Measurements from ENCODE around the gene SLC23A2.
"Not testable (repeated sequence)": the region's sequence is repeated elsewhere in the genome, so short reads cannot be mapped to it uniquely, and the experiment has no call there.

SLC23A2 gene

GRCh38 chr20:5031701-5032100 is 30.4 kb upstream of the SLC23A2 start:
- H3K36me3 ChIP-seq (ENCODE audit: insufficient read depth, low read length); H3K9ac ChIP-seq (ENCODE audit: low read depth, low read length); H3K9me3 ChIP-seq (ENCODE audit: insufficient read depth, low read depth, low read length); H3K27me3 ChIP-seq (ENCODE audit: insufficient read depth, low read length); H3K4me3 ChIP-seq (ENCODE audit: low read length); H3K27ac ChIP-seq (ENCODE audit: low read depth, low read length); H3K4me1 ChIP-seq (ENCODE audit: insufficient read depth, low read length): not testable (repeated sequence)
- 95% methylated on average over 10 of the region's 10 CpGs for WGBS

- no peaks in the 10 kb centered on the region for H3K36me3 ChIP-seq (ENCODE audit: insufficient read depth, low read length)
- H3K9ac ChIP-seq (ENCODE audit: low read depth, low read length): no peak overlapping the region
- no peak overlapping the region for H3K4me3 ChIP-seq (ENCODE audit: low read length)
- no peaks in the 10 kb centered on the region for H3K9me3 ChIP-seq (ENCODE audit: insufficient read depth, low read depth, low read length)
- no peaks in the 10 kb centered on the region for H3K27me3 ChIP-seq (ENCODE audit: insufficient read depth, low read length)
- WGBS: 89% methylated on average over 10 of the region's 10 CpGs
- H3K27ac ChIP-seq (ENCODE audit: low read depth, low read length): no peak overlapping the region
- no peaks in the 10 kb centered on the region for H3K4me1 ChIP-seq (ENCODE audit: insufficient read depth, low read length)
Observed at GRCh38 chr20:5031206-5031557, 29.9 kb upstream of the SLC23A2 start.

GRCh38 chr20:5030348-5031205 is 29.3 kb upstream of the SLC23A2 start:
- no peaks in the 10 kb centered on the region for H3K27me3 ChIP-seq (ENCODE audit: insufficient read depth, low read length)
- 89% methylated on average over 10 of the region's 10 CpGs for WGBS
- no peaks in the 10 kb centered on the region for H3K36me3 ChIP-seq (ENCODE audit: insufficient read depth, low read length)
- H3K27ac ChIP-seq (ENCODE audit: low read depth, low read length): no peak overlapping the region
- H3K9me3 ChIP-seq (ENCODE audit: insufficient read depth, low read depth, low read length): no peaks in the 10 kb centered on the region
- no peaks in the 10 kb centered on the region for H3K4me1 ChIP-seq (ENCODE audit: insufficient read depth, low read length)
- no peak overlapping the region for H3K9ac ChIP-seq (ENCODE audit: low read depth, low read length)
- H3K4me3 ChIP-seq (ENCODE audit: low read length): no peak overlapping the region

GRCh38 chr20:5028258-5029059 is 27.1 kb upstream of the SLC23A2 start:
- not testable (repeated sequence) for H3K27me3 ChIP-seq (ENCODE audit: insufficient read depth, low read length); H3K4me1 ChIP-seq (ENCODE audit: insufficient read depth, low read length); H3K4me3 ChIP-seq (ENCODE audit: low read length); H3K27ac ChIP-seq (ENCODE audit: low read depth, low read length); H3K9ac ChIP-seq (ENCODE audit: low read depth, low read length); H3K9me3 ChIP-seq (ENCODE audit: insufficient read depth, low read depth, low read length); H3K36me3 ChIP-seq (ENCODE audit: insufficient read depth, low read length)
- WGBS: 98% methylated on average over 3 of the region's 4 CpGs

GRCh38 chr20:5024982-5025381 is 23.7 kb upstream of the SLC23A2 start:
- no peak overlapping the region for H3K9ac ChIP-seq (ENCODE audit: low read depth, low read length)
- no peak overlapping the region for H3K4me3 ChIP-seq (ENCODE audit: low read length)
- 100% methylated on average over 1 of the region's 4 CpGs for WGBS
- H3K4me1 ChIP-seq (ENCODE audit: insufficient read depth, low read length): no peaks in the 10 kb centered on the region
- H3K9me3 ChIP-seq (ENCODE audit: insufficient read depth, low read depth, low read length): no peaks in the 10 kb centered on the region
- H3K27ac ChIP-seq (ENCODE audit: low read depth, low read length): no peak overlapping the region
- no peaks in the 10 kb centered on the region for H3K27me3 ChIP-seq (ENCODE audit: insufficient read depth, low read length)
- no peaks in the 10 kb centered on the region for H3K36me3 ChIP-seq (ENCODE audit: insufficient read depth, low read length)

GRCh38 chr20:5024103-5024502 is 22.8 kb upstream of the SLC23A2 start:
- Histone ChIP-seq H3K27ac (ENCODE audit: low read depth, low read length) (no peak overlapping the region), H3K9me3 (ENCODE audit: insufficient read depth, low read depth, low read length) (no peaks in the 10 kb centered on the region), H3K27me3 (ENCODE audit: insufficient read depth, low read length) (no peaks in the 10 kb centered on the region), H3K4me1 (ENCODE audit: insufficient read depth, low read length) (no peaks in the 10 kb centered on the region), H3K9ac (ENCODE audit: low read depth, low read length) (no peak overlapping the region), H3K36me3 (ENCODE audit: insufficient read depth, low read length) (no peaks in the 10 kb centered on the region), H3K4me3 (ENCODE audit: low read length) (no peak overlapping the region)
- WGBS: 94% methylated on average over 6 of the region's 6 CpGs

- not testable (repeated sequence) for H3K27me3 ChIP-seq (ENCODE audit: insufficient read depth, low read length); H3K4me3 ChIP-seq (ENCODE audit: low read length); H3K27ac ChIP-seq (ENCODE audit: low read depth, low read length); H3K9ac ChIP-seq (ENCODE audit: low read depth, low read length); H3K9me3 ChIP-seq (ENCODE audit: insufficient read depth, low read depth, low read length); H3K4me1 ChIP-seq (ENCODE audit: insufficient read depth, low read length); H3K36me3 ChIP-seq (ENCODE audit: insufficient read depth, low read length)
- 100% methylated on average over 3 of the region's 4 CpGs for WGBS
Observed at GRCh38 chr20:5023171-5023570, 21.9 kb upstream of the SLC23A2 start.

- Histone ChIP-seq H3K4me3 (ENCODE audit: low read length) (no peak overlapping the region), H3K27ac (ENCODE audit: low read depth, low read length) (no peak overlapping the region), H3K27me3 (ENCODE audit: insufficient read depth, low read length) (no peaks in the 10 kb centered on the region), H3K36me3 (ENCODE audit: insufficient read depth, low read length) (no peaks in the 10 kb centered on the region), H3K9me3 (ENCODE audit: insufficient read depth, low read depth, low read length) (no peaks in the 10 kb centered on the region), H3K4me1 (ENCODE audit: insufficient read depth, low read length) (no peaks in the 10 kb centered on the region), H3K9ac (ENCODE audit: low read depth, low read length) (no peak overlapping the region)
- 95% methylated on average over 5 of the region's 5 CpGs for WGBS
Observed at GRCh38 chr20:5020760-5021159, 19.4 kb upstream of the SLC23A2 start.

- 89% methylated on average over 7 of the region's 8 CpGs for WGBS
- Histone ChIP-seq H3K27ac (ENCODE audit: low read depth, low read length) (no peak overlapping the region), H3K9me3 (ENCODE audit: insufficient read depth, low read depth, low read length) (no peaks in the 10 kb centered on the region), H3K9ac (ENCODE audit: low read depth, low read length) (no peak overlapping the region), H3K4me3 (ENCODE audit: low read length) (no peak overlapping the region), H3K36me3 (ENCODE audit: insufficient read depth, low read length) (no peaks in the 10 kb centered on the region), H3K27me3 (ENCODE audit: insufficient read depth, low read length) (no peaks in the 10 kb centered on the region), H3K4me1 (ENCODE audit: insufficient read depth, low read length) (no peaks in the 10 kb centered on the region)
Observed at GRCh38 chr20:5013682-5014447, 12.6 kb upstream of the SLC23A2 start.

- 74% methylated on average over 5 of the region's 5 CpGs for WGBS
- Histone ChIP-seq H3K4me3 (ENCODE audit: low read length) (no peak overlapping the region), H3K4me1 (ENCODE audit: insufficient read depth, low read length) (no peaks in the 10 kb centered on the region), H3K27ac (ENCODE audit: low read depth, low read length) (no peak overlapping the region), H3K9me3 (ENCODE audit: insufficient read depth, low read depth, low read length) (no peaks in the 10 kb centered on the region), H3K36me3 (ENCODE audit: insufficient read depth, low read length) (no peaks in the 10 kb centered on the region), H3K9ac (ENCODE audit: low read depth, low read length) (no peak overlapping the region), H3K27me3 (ENCODE audit: insufficient read depth, low read length) (no peaks in the 10 kb centered on the region)
Observed at GRCh38 chr20:5008759-5009158, 7.4 kb upstream of the SLC23A2 start.

- Histone ChIP-seq H3K4me1 (ENCODE audit: insufficient read depth, low read length) (0 out of 2 replicates have a peak, but pooled peaks cover 3% of the 10 kb centered on the region), H3K27me3 (ENCODE audit: insufficient read depth, low read length) (peaks cover 17% of the 10 kb centered on the region), H3K27ac (ENCODE audit: low read depth, low read length) (no peak overlapping the region), H3K36me3 (ENCODE audit: insufficient read depth, low read length) (no peaks in the 10 kb centered on the region), H3K9ac (ENCODE audit: low read depth, low read length) (no peak overlapping the region), H3K4me3 (ENCODE audit: low read length) (no peak overlapping the region), H3K9me3 (ENCODE audit: insufficient read depth, low read depth, low read length) (no peaks in the 10 kb centered on the region)
- WGBS: 89% methylated on average over 3 of the region's 4 CpGs
Observed at GRCh38 chr20:5005326-5005725, 4.0 kb upstream of the SLC23A2 start.

Data from HUES64 (cell line).